Measurements from ENCODE around the gene NXPH1. TPM values are rescaled to one million over a fixed set of nuclear protein-coding genes. Genes with fewer than 3 reads are reported as not detected.

Gene NXPH1
- total and polyA plus RNA-seq, 4 experiments from 2014 or later, result not detected

- peaks cover 67 to 69% of the 10 kb centered on the region in 2 donors for H3K27me3 Mint-ChIP-seq
- no peak overlapping the region for H3K4me3 Mint-ChIP-seq
- ChIA-PET CTCF (ENCODE audit: partially characterized antibody) (no interaction called here), POLR2A (ENCODE audit: partially characterized antibody) (no interaction called here)
- no peaks in the 10 kb centered on the region for H3K9me3 ChIP-seq (ENCODE audit: control insufficient read depth in 1 of 2, low read length in 2 of 2)
- peaks cover 9% of the 10 kb centered on the region for H3K4me1 ChIP-seq (ENCODE audit: insufficient read depth, low read length)
- peaks cover 2 to 4% of the 10 kb centered on the region in 2 donors for H3K36me3 Mint-ChIP-seq
- no peaks in the 10 kb centered on the region for H3K36me3 ChIP-seq (ENCODE audit: insufficient read depth, low read length)
- H3K27ac Mint-ChIP-seq, result no peak overlapping the region
- H3K27ac ChIP-seq (ENCODE audit: low read depth, low read length), result no peak overlapping the region
- H3K9me3 Mint-ChIP-seq, result peaks cover 0 to 16% (median 11%) of the 10 kb centered on the region in 8 donors
- no peak overlapping the region for H3K4me3 ChIP-seq (ENCODE audit: low read length in 2 of 2)
- H3K27me3 ChIP-seq (ENCODE audit: insufficient read depth, low read length), result peaks cover 60% of the 10 kb centered on the region
- intact Hi-C loops (cut with micrococcal nuclease), result no loop called here
- DNase-seq, result no peak
- peaks cover 16 to 36% (median 25%) of the 10 kb centered on the region in 4 donors for H3K4me1 Mint-ChIP-seq
These were observed 4.2 kb downstream of the NXPH1 start for GRCh38 chr7:8437606-8438005.

- Mint-ChIP-seq H3K27ac (no peak overlapping the region), H3K4me3 (no peak overlapping the region), H3K27me3 (peaks cover 72 to 73% of the 10 kb centered on the region in 2 donors), H3K9me3 (peaks cover 2 to 31% (median 22%) of the 10 kb centered on the region in 8 donors), H3K4me1 (peaks cover 13 to 30% (median 21%) of the 10 kb centered on the region in 4 donors), H3K36me3 (peaks cover 3 to 8% of the 10 kb centered on the region in 2 donors)
- ChIA-PET CTCF (ENCODE audit: partially characterized antibody) (interaction anchor here (1.1 kb wide), 1 partner anchor 18 kb away, joined by 3 read pairs; no protein-coding TSS in a partner anchor), POLR2A (ENCODE audit: partially characterized antibody) (no interaction called here)
- Histone ChIP-seq H3K4me1 (ENCODE audit: insufficient read depth, low read length) (peaks cover 7% of the 10 kb centered on the region), H3K9me3 (ENCODE audit: control insufficient read depth in 1 of 2, low read length in 2 of 2) (no peaks in the 10 kb centered on the region), H3K36me3 (ENCODE audit: insufficient read depth, low read length) (no peaks in the 10 kb centered on the region), H3K4me3 (ENCODE audit: low read length in 2 of 2) (no peak overlapping the region), H3K27ac (ENCODE audit: low read depth, low read length) (no peak overlapping the region), H3K27me3 (ENCODE audit: insufficient read depth, low read length) (peaks cover 46% of the 10 kb centered on the region)
- intact Hi-C loops (cut with micrococcal nuclease), result no loop called here
- no peak for DNase-seq
These were observed 7.3 kb downstream of the NXPH1 start for GRCh38 chr7:8440670-8441069.

GRCh38 chr7:8441106-8441965, 7.9 kb downstream of the NXPH1 start:
- Histone ChIP-seq H3K4me3 (ENCODE audit: low read length in 2 of 2) (no peak overlapping the region), H3K27ac (ENCODE audit: low read depth, low read length) (no peak overlapping the region), H3K4me1 (ENCODE audit: insufficient read depth, low read length) (peaks cover 7% of the 10 kb centered on the region), H3K27me3 (ENCODE audit: insufficient read depth, low read length) (peaks cover 40% of the 10 kb centered on the region), H3K9me3 (ENCODE audit: control insufficient read depth in 1 of 2, low read length in 2 of 2) (no peaks in the 10 kb centered on the region), H3K36me3 (ENCODE audit: insufficient read depth, low read length) (no peaks in the 10 kb centered on the region)
- no peak overlapping the region for H3K4me3 Mint-ChIP-seq
- H3K27ac Mint-ChIP-seq, result no peak overlapping the region
- H3K36me3 Mint-ChIP-seq, result peaks cover 3 to 8% of the 10 kb centered on the region in 2 donors
- H3K4me1 Mint-ChIP-seq, result peaks cover 10 to 23% (median 17%) of the 10 kb centered on the region in 4 donors
- peaks cover 2 to 31% (median 21%) of the 10 kb centered on the region in 8 donors for H3K9me3 Mint-ChIP-seq
- CTCF ChIA-PET (ENCODE audit: partially characterized antibody), result interaction anchor here (1.1 kb wide), 1 partner anchor 19 kb away, joined by 3 read pairs; no protein-coding TSS in a partner anchor
- peaks cover 68 to 70% of the 10 kb centered on the region in 2 donors for H3K27me3 Mint-ChIP-seq
- POLR2A ChIA-PET (ENCODE audit: partially characterized antibody), result no interaction called here
- no peak for DNase-seq
- intact Hi-C loops (cut with micrococcal nuclease), result no loop called here

GRCh38 chr7:8442051-8442813, 8.8 kb downstream of the NXPH1 start:
- no peaks in the 10 kb centered on the region for H3K9me3 ChIP-seq (ENCODE audit: control insufficient read depth in 1 of 2, low read length in 2 of 2)
- H3K36me3 Mint-ChIP-seq, result peaks cover 3 to 8% of the 10 kb centered on the region in 2 donors
- peaks cover 2 to 31% (median 21%) of the 10 kb centered on the region in 8 donors for H3K9me3 Mint-ChIP-seq
- H3K4me3 Mint-ChIP-seq, result peak overlapping the region in 1 of 8 donors; percentile 26
- peaks cover 4 to 14% (median 10%) of the 10 kb centered on the region in 4 donors for H3K4me1 Mint-ChIP-seq
- H3K27me3 Mint-ChIP-seq, result peaks cover 65% of the 10 kb centered on the region in 2 donors
- H3K4me1 ChIP-seq (ENCODE audit: insufficient read depth, low read length), result no peaks in the 10 kb centered on the region
- peaks cover 36% of the 10 kb centered on the region for H3K27me3 ChIP-seq (ENCODE audit: insufficient read depth, low read length)
- H3K27ac Mint-ChIP-seq, result peak overlapping the region in 2 of 7 donors; percentile 17 to 57
- ChIA-PET CTCF (ENCODE audit: partially characterized antibody) (no interaction called here), POLR2A (ENCODE audit: partially characterized antibody) (no interaction called here)
- intact Hi-C loops (cut with micrococcal nuclease), result no loop called here
- H3K27ac ChIP-seq (ENCODE audit: low read depth, low read length), result no peak overlapping the region
- no peaks in the 10 kb centered on the region for H3K36me3 ChIP-seq (ENCODE audit: insufficient read depth, low read length)
- no peak overlapping the region for H3K4me3 ChIP-seq (ENCODE audit: low read length in 2 of 2)
- DNase-seq, result no peak

- CTCF ChIA-PET (ENCODE audit: partially characterized antibody), result no interaction called here
- Histone ChIP-seq H3K27me3 (ENCODE audit: insufficient read depth, low read length) (peaks cover 30% of the 10 kb centered on the region), H3K27ac (ENCODE audit: low read depth, low read length) (no peak overlapping the region), H3K4me3 (ENCODE audit: low read length in 2 of 2) (no peak overlapping the region), H3K36me3 (ENCODE audit: insufficient read depth, low read length) (no peaks in the 10 kb centered on the region), H3K9me3 (ENCODE audit: control insufficient read depth in 1 of 2, low read length in 2 of 2) (no peaks in the 10 kb centered on the region), H3K4me1 (ENCODE audit: insufficient read depth, low read length) (no peaks in the 10 kb centered on the region)
- peak overlapping the region in 1 of 7 donors; percentile 57 for H3K27ac Mint-ChIP-seq
- H3K36me3 Mint-ChIP-seq, result peaks cover 3 to 8% of the 10 kb centered on the region in 2 donors
- intact Hi-C loops (cut with micrococcal nuclease), result no loop called here
- H3K9me3 Mint-ChIP-seq, result peaks cover 2 to 31% (median 21%) of the 10 kb centered on the region in 8 donors
- H3K4me1 Mint-ChIP-seq, result peaks cover 4 to 14% (median 8%) of the 10 kb centered on the region in 4 donors
- peak in 4 of 5 donors; percentile 21 to 37 (median 28) for DNase-seq
- H3K27me3 Mint-ChIP-seq, result peaks cover 62% of the 10 kb centered on the region in 2 donors
- peak overlapping the region in 3 of 8 donors; percentile 4 to 58 (median 26) for H3K4me3 Mint-ChIP-seq
- POLR2A ChIA-PET (ENCODE audit: partially characterized antibody), result no interaction called here
These were observed 9.4 kb downstream of the NXPH1 start for GRCh38 chr7:8442814-8443304.

GRCh38 chr7:8443576-8444467, 10.4 kb downstream of the NXPH1 start:
- no peaks in the 10 kb centered on the region for H3K9me3 ChIP-seq (ENCODE audit: control insufficient read depth in 1 of 2, low read length in 2 of 2)
- intact Hi-C loops (cut with micrococcal nuclease), result no loop called here
- peak overlapping the region in 7 of 8 donors; percentile 6 to 59 (median 37) for H3K4me3 Mint-ChIP-seq
- H3K27me3 Mint-ChIP-seq, result peaks cover 53 to 54% of the 10 kb centered on the region in 2 donors
- H3K4me1 ChIP-seq (ENCODE audit: insufficient read depth, low read length), result no peaks in the 10 kb centered on the region
- H3K9me3 Mint-ChIP-seq, result peaks cover 2 to 31% (median 21%) of the 10 kb centered on the region in 8 donors
- DNase-seq, result no peak
- ChIA-PET CTCF (ENCODE audit: partially characterized antibody) (no interaction called here), POLR2A (ENCODE audit: partially characterized antibody) (no interaction called here)
- H3K36me3 ChIP-seq (ENCODE audit: insufficient read depth, low read length), result no peaks in the 10 kb centered on the region
- H3K4me3 ChIP-seq (ENCODE audit: low read length in 2 of 2), result no peak overlapping the region
- peaks cover 4 to 14% (median 8%) of the 10 kb centered on the region in 4 donors for H3K4me1 Mint-ChIP-seq
- peak overlapping the region in 1 of 7 donors; percentile 76 for H3K27ac Mint-ChIP-seq
- peaks cover 27% of the 10 kb centered on the region for H3K27me3 ChIP-seq (ENCODE audit: insufficient read depth, low read length)
- H3K27ac ChIP-seq (ENCODE audit: low read depth, low read length), result no peak overlapping the region
- peaks cover 3 to 8% of the 10 kb centered on the region in 2 donors for H3K36me3 Mint-ChIP-seq

All from CD4-positive, alpha-beta memory T cell (primary cell).